Hepatocyte (in vitro differentiated cells): ENCODE measurements around the gene RASGRF1. TPM values are rescaled to one million over a fixed set of nuclear protein-coding genes. Genes with fewer than 3 reads are reported as not detected.

ENCODE experiments used
- DNase-seq: peaks from one replicate; pipeline ENCODE4 v3.0.0-alpha.2; 2016; ENCODE audit warnings: low spot score
- H2AFZ ChIP-seq: fragments of 200-600 bp; sonication (generic); 2 replicates; pipeline ENCODE4 v1.6.0; 2016; ENCODE audit warnings: antibody characterized with exemption, mild to moderate bottlenecking
- H3K27ac ChIP-seq: fragments of 200-600 bp; sonication (generic); 2 replicates; pipeline ENCODE4 v1.5.1; 2016; ENCODE audit warnings: mild to moderate bottlenecking
- H3K27me3 ChIP-seq: fragments of 200-600 bp; sonication (generic); 2 replicates; pipeline ENCODE4 v1.6.1; 2016
- H3K36me3 ChIP-seq: fragments of 200-600 bp; sonication (generic); replicated peaks from 2 replicates; pipeline ENCODE4 v1.5.1; 2016; ENCODE audit warnings: low read depth; ENCODE audit not compliant: insufficient read depth
- H3K4me1 ChIP-seq: fragments of 200-600 bp; sonication (generic); 2 replicates; pipeline ENCODE4 v1.5.1; 2016; ENCODE audit warnings: mild to moderate bottlenecking, moderate library complexity; ENCODE audit not compliant: insufficient read depth
- H3K4me2 ChIP-seq: fragments of 200-600 bp; sonication (generic); 2 replicates; pipeline ENCODE4 v1.6.0; 2016
- H3K4me3 ChIP-seq: fragments of 200-600 bp; sonication (generic); 2 replicates; pipeline ENCODE4 v1.5.1; 2016; ENCODE audit warnings: mild to moderate bottlenecking
- H3K79me2 ChIP-seq: fragments of 200-600 bp; sonication (generic); 2 replicates; pipeline ENCODE4 v1.6.0; 2017; ENCODE audit warnings: mild to moderate bottlenecking
- H3K9me2 ChIP-seq: fragments of 200-600 bp; sonication (generic); replicated peaks from 2 replicates; pipeline ENCODE4 v1.6.0; 2017; ENCODE audit warnings: mild to moderate bottlenecking; ENCODE audit not compliant: insufficient read depth
- H3K9me3 ChIP-seq: fragments of 200-600 bp; sonication (generic); 2 replicates; pipeline ENCODE4 v1.5.1; 2016; ENCODE audit warnings: low read depth, mild to moderate bottlenecking
- H4K20me1 ChIP-seq: fragments of 200-600 bp; sonication (generic); 2 replicates; pipeline ENCODE4 v1.6.0; 2016; ENCODE audit warnings: mild to moderate bottlenecking; ENCODE audit not compliant: insufficient read depth, poor library complexity, severe bottlenecking
- EZH2 ChIP-seq: fragments of 200-600 bp; sonication (generic); IDR thresholded peaks from 2 replicates; pipeline ENCODE4 v1.6.1; 2016; ENCODE audit warnings: antibody characterized with exemption, mild to moderate bottlenecking, borderline replicate concordance
- EZH2phosphoT487 ChIP-seq: fragments of 200-600 bp; sonication (generic); IDR thresholded peaks from one replicate; pipeline ENCODE4 v1.6.1; 2018; ENCODE audit warnings: antibody characterized with exemption, mild to moderate bottlenecking, low read depth, moderate library complexity; ENCODE audit not compliant: unreplicated experiment, severe bottlenecking
- WGBS: methylation state at CpG from one replicate; pipeline ENCODE4 v1.1.6; 2016; ENCODE audit warnings: low lambda C conversion rate; ENCODE audit errors: missing lambda C conversion rate; 5-methylcytosine and 5-hydroxymethylcytosine counted together
- polyA plus RNA-seq: library from polyadenylated mRNA; unstranded; fragments of >200 nt; fragmentation: Nextera tagmentation; extraction: Ambion mirVana; gene quantifications from 2 replicates; pipeline ENCODE4 v1.2.1, GENCODE V29; 2016
- total RNA-seq: library from RNA; depleted of rRNA; stranded (reverse); fragments of >200 nt; gene quantifications from 2 replicates; pipeline ENCODE4 v1.2.3, GENCODE V29; 2014
- TF ChIP-seq, protein P1 (sequence below): fragments of 200-600 bp; sonication (generic); IDR thresholded peaks from 2 replicates; pipeline ENCODE4 v1.5.1; 2016; ENCODE audit warnings: antibody characterized with exemption, mild to moderate bottlenecking; ENCODE audit not compliant: poor library complexity

RASGRF1 gene
- total and polyA plus RNA-seq, 2 experiments from 2014 or later: 0.52 to 1.5 TPM

DNA sequence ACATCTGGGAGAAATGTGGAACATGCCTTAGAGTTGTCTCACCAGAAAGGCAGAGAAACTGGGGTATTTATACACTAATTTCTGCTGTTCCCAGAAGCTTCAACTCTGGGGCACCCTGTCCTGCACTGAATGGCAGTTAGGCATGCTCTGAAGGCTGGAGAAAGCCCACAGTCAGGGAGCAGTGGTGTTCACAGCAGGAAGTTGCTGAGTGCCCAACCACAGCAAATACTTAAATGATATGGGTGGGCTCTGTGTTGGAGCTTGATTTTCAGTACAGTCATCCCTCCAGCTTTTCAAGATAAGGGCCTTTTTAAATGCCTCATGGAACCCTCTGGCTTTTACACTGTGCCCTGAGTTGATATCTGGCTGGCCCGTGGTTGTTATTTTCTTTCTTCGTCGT, 38.7 kb upstream of the RASGRF1 start:
- no peak overlapping the region for H3K4me2 ChIP-seq
- no peak for DNase-seq
- no peaks in the 10 kb centered on the region for H3K4me1 ChIP-seq
- H3K9me3 ChIP-seq: no peaks in the 10 kb centered on the region
- no peaks in the 10 kb centered on the region for H3K9me2 ChIP-seq
- H4K20me1 ChIP-seq: no peaks in the 10 kb centered on the region
- no peaks in the 10 kb centered on the region for H3K27me3 ChIP-seq
- H3K36me3 ChIP-seq: no peaks in the 10 kb centered on the region
- 82% methylated on average over 3 of the region's 3 CpGs for WGBS
- no peak overlapping the region for H3K27ac ChIP-seq
- H2AFZ ChIP-seq: no peak overlapping the region
- no peaks in the 10 kb centered on the region for H3K79me2 ChIP-seq
- H3K4me3 ChIP-seq: no peak overlapping the region
- TF ChIP-seq EZH2: no peak
- TF ChIP-seq, protein P1, sequence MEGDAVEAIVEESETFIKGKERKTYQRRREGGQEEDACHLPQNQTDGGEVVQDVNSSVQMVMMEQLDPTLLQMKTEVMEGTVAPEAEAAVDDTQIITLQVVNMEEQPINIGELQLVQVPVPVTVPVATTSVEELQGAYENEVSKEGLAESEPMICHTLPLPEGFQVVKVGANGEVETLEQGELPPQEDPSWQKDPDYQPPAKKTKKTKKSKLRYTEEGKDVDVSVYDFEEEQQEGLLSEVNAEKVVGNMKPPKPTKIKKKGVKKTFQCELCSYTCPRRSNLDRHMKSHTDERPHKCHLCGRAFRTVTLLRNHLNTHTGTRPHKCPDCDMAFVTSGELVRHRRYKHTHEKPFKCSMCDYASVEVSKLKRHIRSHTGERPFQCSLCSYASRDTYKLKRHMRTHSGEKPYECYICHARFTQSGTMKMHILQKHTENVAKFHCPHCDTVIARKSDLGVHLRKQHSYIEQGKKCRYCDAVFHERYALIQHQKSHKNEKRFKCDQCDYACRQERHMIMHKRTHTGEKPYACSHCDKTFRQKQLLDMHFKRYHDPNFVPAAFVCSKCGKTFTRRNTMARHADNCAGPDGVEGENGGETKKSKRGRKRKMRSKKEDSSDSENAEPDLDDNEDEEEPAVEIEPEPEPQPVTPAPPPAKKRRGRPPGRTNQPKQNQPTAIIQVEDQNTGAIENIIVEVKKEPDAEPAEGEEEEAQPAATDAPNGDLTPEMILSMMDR: no peak
- no peak for TF ChIP-seq EZH2phosphoT487

- no peak for TF ChIP-seq EZH2
- TF ChIP-seq EZH2phosphoT487: no peak
- no peak for DNase-seq
- Histone ChIP-seq H3K9me2 (no peaks in the 10 kb centered on the region), H2AFZ (no peak overlapping the region), H3K4me2 (no peak overlapping the region), H3K36me3 (no peaks in the 10 kb centered on the region), H4K20me1 (no peaks in the 10 kb centered on the region), H3K79me2 (no peaks in the 10 kb centered on the region), H3K9me3 (no peaks in the 10 kb centered on the region), H3K27me3 (no peaks in the 10 kb centered on the region), H3K27ac (no peak overlapping the region), H3K4me1 (no peaks in the 10 kb centered on the region), H3K4me3 (no peak overlapping the region)
- WGBS: 90% methylated on average over 3 of the region's 3 CpGs
These were observed 38.0 kb upstream of the RASGRF1 start for GRCh38 chr15:79128556-79128955.

DNA sequence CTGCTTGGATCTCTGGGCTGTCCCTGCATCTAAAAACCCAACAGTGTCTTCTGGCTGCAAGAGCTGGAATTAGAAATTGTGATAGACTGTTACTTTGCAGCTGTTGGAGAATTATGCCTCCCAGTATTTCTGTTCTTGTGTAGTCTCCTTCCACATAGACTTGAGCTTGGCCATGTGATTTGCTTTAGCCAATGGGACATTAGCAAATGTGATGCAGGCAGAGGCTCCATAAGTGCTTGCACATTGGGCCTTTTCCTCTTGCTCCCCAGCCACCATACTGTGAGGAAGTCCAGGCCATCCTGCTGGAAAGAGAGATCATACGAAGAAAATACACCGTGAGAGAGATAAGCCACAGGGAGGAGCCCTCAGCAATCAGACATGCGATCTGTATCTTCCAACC, 33.8 kb upstream of the RASGRF1 start:
- H3K79me2 ChIP-seq: no peaks in the 10 kb centered on the region
- TF ChIP-seq EZH2phosphoT487: no peak
- no peak for TF ChIP-seq EZH2
- TF ChIP-seq, protein P1: no peak
- no peaks in the 10 kb centered on the region for H3K36me3 ChIP-seq
- H3K27me3 ChIP-seq: no peaks in the 10 kb centered on the region
- no peaks in the 10 kb centered on the region for H4K20me1 ChIP-seq
- no peak overlapping the region for H3K27ac ChIP-seq
- DNase-seq: no peak
- 48% methylated on average over 3 of the region's 3 CpGs for WGBS
- no peaks in the 10 kb centered on the region for H3K9me2 ChIP-seq
- no peaks in the 10 kb centered on the region for H3K4me1 ChIP-seq
- H3K9me3 ChIP-seq: no peaks in the 10 kb centered on the region
- no peak overlapping the region for H3K4me3 ChIP-seq
- H2AFZ ChIP-seq: no peak overlapping the region
- no peak overlapping the region for H3K4me2 ChIP-seq

- Histone ChIP-seq H3K4me3 (no peak overlapping the region), H2AFZ (no peak overlapping the region), H3K79me2 (no peaks in the 10 kb centered on the region), H3K27ac (no peak overlapping the region), H3K27me3 (no peaks in the 10 kb centered on the region), H3K9me2 (no peaks in the 10 kb centered on the region), H4K20me1 (no peaks in the 10 kb centered on the region), H3K4me2 (no peak overlapping the region), H3K36me3 (no peaks in the 10 kb centered on the region), H3K9me3 (no peaks in the 10 kb centered on the region), H3K4me1 (no peaks in the 10 kb centered on the region)
- no peak for TF ChIP-seq EZH2phosphoT487
- no peak for TF ChIP-seq EZH2
- TF ChIP-seq, protein P1: no peak
- no peak for DNase-seq
- whole genome bisulfite sequencing: 70% methylated on average over 6 of the region's 12 CpGs
These were observed 32.4 kb upstream of the RASGRF1 start for GRCh38 chr15:79122991-79123390.
